Spleen (tissue), 11 donors: ENCODE data around the gene USP34. TPM values are rescaled to one million over a fixed set of nuclear protein-coding genes. Genes with fewer than 3 reads are reported as not detected.

Experiments used
- DNase-seq: peaks from one replicate; pipeline ENCODE4 v3.0.0-alpha.2; 2020
- H3K27ac ChIP-seq, 8 donors: fragments of 200-600 bp; sonication (generic) in 7 of 8; 1 replicate in 4 of 8; 2 replicates in 4 of 8; pipeline versions ENCODE4 v1.5.0 to v1.8.0; 2016 to 2021; ENCODE audit warnings: inconsistent platforms in 4 of 8, mild to moderate bottlenecking in 4 of 8, moderate library complexity in 1 of 8
- H3K27me3 ChIP-seq, 7 donors: fragments of 200-600 bp; sonication (generic) in 6 of 7; replicated peaks in 1 of 7; 1 replicate in 4 of 7; 2 replicates in 3 of 7; pipeline versions ENCODE4 v1.5.0 to v1.8.0; 2016 to 2021; ENCODE audit warnings: inconsistent platforms in 3 of 7, mild to moderate bottlenecking in 1 of 7
- H3K36me3 ChIP-seq, 6 donors: fragments of 200-600 bp; sonication (generic) in 5 of 6; 1 replicate in 4 of 6; 2 replicates in 2 of 6; pipeline versions ENCODE4 v1.5.0 to v1.8.0; 2016 to 2021; ENCODE audit warnings: inconsistent platforms in 2 of 6
- H3K4me1 ChIP-seq, 6 donors: fragments of 200-600 bp; sonication (generic) in 5 of 6; 1 replicate in 3 of 6; 2 replicates in 3 of 6; pipeline versions ENCODE4 v1.5.0 to v1.8.0; 2016 to 2021; ENCODE audit warnings: inconsistent platforms in 3 of 6
- H3K4me3 ChIP-seq, 8 donors: fragments of 200-600 bp; sonication (generic) in 7 of 8; 1 replicate in 4 of 8; 2 replicates in 4 of 8; pipeline versions ENCODE4 v1.5.0 to v1.8.0; 2016 to 2021; ENCODE audit warnings: inconsistent platforms in 4 of 8, mild to moderate bottlenecking in 4 of 8, moderate library complexity in 2 of 8
- H3K9me3 ChIP-seq, 8 donors: fragments of 200-600 bp; sonication (generic) in 7 of 8; 1 replicate in 4 of 8; 2 replicates in 4 of 8; pipeline versions ENCODE4 v1.5.0 to v1.8.0; 2016 to 2021; ENCODE audit warnings: inconsistent platforms in 4 of 8
- CTCF ChIP-seq, 11 experiments: fragments of 200-600 bp in 7 of 11; fragments of 450-650 bp in 4 of 11; sonication (generic) in 4 of 11; IDR thresholded peaks in 8 of 11; conservative IDR thresholded peaks in 3 of 11; 1 replicate in 7 of 11; 2 replicates in 4 of 11; pipeline versions ENCODE4 v1.4.0 to v1.8.0; 2016 to 2021; ENCODE audit warnings: antibody characterized with exemption in 11 of 11, inconsistent platforms in 4 of 11, mild to moderate bottlenecking in 1 of 11
- POLR2A ChIP-seq, 3 donors: fragments of 450-650 bp; IDR thresholded peaks; one replicate each; pipeline ENCODE4 v1.5.1; 2017; ENCODE audit warnings: antibody characterized with exemption in 3 of 3, mild to moderate bottlenecking in 1 of 3
- POLR2AphosphoS5 ChIP-seq, 3 donors: sonication (generic); formaldehyde crosslinking; IDR thresholded peaks; one replicate each; pipeline ENCODE4 v1.5.1; 2017; ENCODE audit warnings: antibody characterized with exemption in 3 of 3
- WGBS, 5 donors: extraction: QIAGEN DNeasy Blood & Tissue Kit in 3 of 5; methylation state at CpG; one replicate each; pipeline versions ENCODE4 v1.1.5 to v1.1.7; 2013 to 2018; 5-methylcytosine and 5-hydroxymethylcytosine counted together
- intact Hi-C: fragments of 100-400 bp; cut with DNase I; formaldehyde crosslinking; loops from one replicate; pipeline ENCODE4 v1.15.0; 2023; ENCODE audit warnings: low total_unique reads
- polyA plus RNA-seq, 3 donors: library from polyadenylated mRNA; stranded (reverse); fragments of 200-250 nt; gene quantifications; one replicate each; pipeline ENCODE4 v1.2.1, GENCODE V29; 2013
- total RNA-seq, 7 donors: library from RNA; depleted of rRNA in 3 of 7; stranded (reverse); fragments of >200 nt in 3 of 7; fragmentation: NEBNext Ultra II Directional in 4 of 7; extraction: Animal tissue kit (Norgen Biotek cat#: 25700) in 4 of 7; gene quantifications; one replicate each; pipeline versions ENCODE4 v1.1.0 to v1.2.1, GENCODE V29; 2016 to 2021
- donor health status: healthy with polysubstance abuse.
- donor health status: DM: no; HTN: no; CAD: no; lungs with moderate emphysema.
- donor health status: DM: no; HTN: no; CAD: no.
- donor health status: Bipolar disorder and iron deficiency.
- donor health status: healthy.
- donor health status: DM: no; HTN: no; CAD: no.
- donor health status: DM: yes; HTN: yes; CAD: no.

Gene USP34
- total and polyA plus RNA-seq, 10 donors: 52.1 to 222 (median 142) TPM

GRCh38 chr2:61257446-61257845 is 213.4 kb downstream of the USP34 start:
- intact Hi-C loops: no loop called here
- 97 to 99% (median 98%) methylated on average over 7 of the region's 7 CpGs for WGBS, 5 donors
- TF ChIP-seq POLR2AphosphoS5 (IDR thresholded peaks at IDR 0.05): no peak
- no peak for TF ChIP-seq CTCF (IDR thresholded peaks at IDR 0.05 in 8 of 11, conservative IDR thresholded peaks at IDR 0.05 in 3 of 11)
- TF ChIP-seq POLR2A (IDR thresholded peaks at IDR 0.05): no peak
- H3K27me3 ChIP-seq: no peaks in the 10 kb centered on the region
- H3K27ac ChIP-seq: no peak overlapping the region
- H3K36me3 ChIP-seq: peaks cover 2 to 100% (median 51%) of the 10 kb centered on the region in 6 donors
- no peaks in the 10 kb centered on the region for H3K4me1 ChIP-seq
- DNase-seq: no peak
- H3K4me3 ChIP-seq: no peak overlapping the region
- no peaks in the 10 kb centered on the region for H3K9me3 ChIP-seq

GRCh38 chr2:61255580-61256437 is 215.1 kb downstream of the USP34 start:
- intact Hi-C loops: no loop called here
- Histone ChIP-seq H3K9me3 (no peaks in the 10 kb centered on the region), H3K4me3 (no peak overlapping the region), H3K36me3 (peaks cover 2 to 97% (median 51%) of the 10 kb centered on the region in 6 donors), H3K27me3 (no peaks in the 10 kb centered on the region), H3K4me1 (no peaks in the 10 kb centered on the region), H3K27ac (no peak overlapping the region)
- TF ChIP-seq POLR2A (IDR thresholded peaks at IDR 0.05) (no peak), POLR2AphosphoS5 (IDR thresholded peaks at IDR 0.05) (no peak), CTCF (IDR thresholded peaks at IDR 0.05 in 8 of 11, conservative IDR thresholded peaks at IDR 0.05 in 3 of 11) (no peak)
- 82 to 96% (median 92%) methylated on average over 5 of the region's 5 CpGs for WGBS, 5 donors
- DNase-seq: no peak

- 95 to 98% (median 96%) methylated on average over 5 of the region's 5 CpGs for WGBS, 5 donors
Observed at GRCh38 chr2:61254536-61254935, 216.4 kb downstream of the USP34 start.

More at GRCh38 chr2:61254536-61254935, 216.4 kb downstream of the USP34 start:
- TF ChIP-seq POLR2A (IDR thresholded peaks at IDR 0.05) (no peak), CTCF (IDR thresholded peaks at IDR 0.05 in 8 of 11, conservative IDR thresholded peaks at IDR 0.05 in 3 of 11) (no peak)
- DNase-seq: no peak
- Histone ChIP-seq H3K4me3 (no peak overlapping the region), H3K27me3 (no peaks in the 10 kb centered on the region), H3K4me1 (no peaks in the 10 kb centered on the region), H3K27ac (no peak overlapping the region), H3K9me3 (no peaks in the 10 kb centered on the region), H3K36me3 (peaks cover 2 to 97% (median 59%) of the 10 kb centered on the region in 6 donors)
- intact Hi-C loops: no loop called here
